Stomach (tissue), 4 donors: ENCODE measurements around the gene ZNF598.

Experiments used
- POLR2A ChIP-seq, 4 donors: fragments of 450-650 bp; IDR thresholded peaks; one replicate each; pipeline ENCODE4 v1.6.1; 2016; ENCODE audit warnings: antibody characterized with exemption in 4 of 4, control low read depth in 2 of 4, mild to moderate bottlenecking in 1 of 4, moderate library complexity in 1 of 4
- TF ChIP-seq, protein P1 (sequence below), 7 experiments: fragments of 450-650 bp in 4 of 7; fragments of 200-600 bp in 3 of 7; sonication (generic) in 3 of 7; IDR thresholded peaks; one replicate each; pipeline ENCODE4 v1.5.1; 2016 to 2019; ENCODE audit warnings: antibody characterized with exemption in 7 of 7, control low read depth in 2 of 7, mild to moderate bottlenecking in 1 of 7

DNA sequence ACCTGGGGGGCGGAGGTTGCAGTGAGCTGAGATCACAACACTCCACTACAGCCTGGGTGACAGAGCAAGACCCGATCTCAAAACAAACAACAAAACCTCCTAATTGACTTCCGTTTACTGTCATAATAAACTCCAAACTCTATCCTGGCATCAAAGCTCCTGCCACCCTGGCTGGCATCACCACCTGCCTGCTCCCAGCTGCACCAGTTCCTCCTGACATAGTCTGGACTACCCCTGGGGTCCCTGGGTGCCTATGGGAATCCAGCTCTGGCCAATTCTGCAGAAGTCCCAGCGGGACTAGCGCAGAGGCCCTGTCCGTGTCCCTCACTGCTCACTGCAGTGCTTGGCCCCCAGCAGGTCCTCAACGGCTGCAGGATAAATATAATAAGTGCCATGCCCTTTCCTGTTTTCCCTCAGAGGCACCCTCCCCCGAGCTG is 37.3 kb upstream of the ZNF598 start:
- TF ChIP-seq, protein P1, sequence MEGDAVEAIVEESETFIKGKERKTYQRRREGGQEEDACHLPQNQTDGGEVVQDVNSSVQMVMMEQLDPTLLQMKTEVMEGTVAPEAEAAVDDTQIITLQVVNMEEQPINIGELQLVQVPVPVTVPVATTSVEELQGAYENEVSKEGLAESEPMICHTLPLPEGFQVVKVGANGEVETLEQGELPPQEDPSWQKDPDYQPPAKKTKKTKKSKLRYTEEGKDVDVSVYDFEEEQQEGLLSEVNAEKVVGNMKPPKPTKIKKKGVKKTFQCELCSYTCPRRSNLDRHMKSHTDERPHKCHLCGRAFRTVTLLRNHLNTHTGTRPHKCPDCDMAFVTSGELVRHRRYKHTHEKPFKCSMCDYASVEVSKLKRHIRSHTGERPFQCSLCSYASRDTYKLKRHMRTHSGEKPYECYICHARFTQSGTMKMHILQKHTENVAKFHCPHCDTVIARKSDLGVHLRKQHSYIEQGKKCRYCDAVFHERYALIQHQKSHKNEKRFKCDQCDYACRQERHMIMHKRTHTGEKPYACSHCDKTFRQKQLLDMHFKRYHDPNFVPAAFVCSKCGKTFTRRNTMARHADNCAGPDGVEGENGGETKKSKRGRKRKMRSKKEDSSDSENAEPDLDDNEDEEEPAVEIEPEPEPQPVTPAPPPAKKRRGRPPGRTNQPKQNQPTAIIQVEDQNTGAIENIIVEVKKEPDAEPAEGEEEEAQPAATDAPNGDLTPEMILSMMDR (IDR thresholded peaks at IDR 0.05), result no peak
- no peak for TF ChIP-seq POLR2A (IDR thresholded peaks at IDR 0.05)
